SW480 (cell line): ENCODE measurements around the gene GAPDH.
"Not testable (repeated sequence)": the region's sequence is repeated elsewhere in the genome, so short reads cannot be mapped to it uniquely, and the experiment has no call there.

Experiments
- DNase-seq: peaks from one replicate; pipeline ENCODE4 v3.0.0-alpha.2; 2016; ENCODE audit warnings: low spot score

The GAPDH gene

GRCh38 chr12:6546016-6546415 lies 11.7 kb downstream of the GAPDH start:
- no peak for DNase-seq

- DNase-seq: no peak
These were observed 13.2 kb downstream of the GAPDH start for GRCh38 chr12:6547566-6547965.

- no peak for DNase-seq
These were observed 13.7 kb downstream of the GAPDH start for GRCh38 chr12:6547987-6548386.

GRCh38 chr12:6548556-6548955 lies 14.2 kb downstream of the GAPDH start:
- DNase-seq: no peak

- no peak for DNase-seq
These were observed 14.8 kb downstream of the GAPDH start for GRCh38 chr12:6548966-6549683.

GRCh38 chr12:6549684-6550151 lies 15.4 kb downstream of the GAPDH start:
- DNase-seq: no peak

GRCh38 chr12:6550294-6551062 lies 16.2 kb downstream of the GAPDH start:
- no peak for DNase-seq

- DNase-seq: no peak
These were observed 16.7 kb downstream of the GAPDH start for GRCh38 chr12:6551063-6551461.

GRCh38 chr12:6551496-6552139 lies 17.3 kb downstream of the GAPDH start:
- no peak for DNase-seq

GRCh38 chr12:6552140-6552551 lies 17.8 kb downstream of the GAPDH start:
- DNase-seq: no peak

- DNase-seq: no peak
These were observed 18.9 kb downstream of the GAPDH start for GRCh38 chr12:6553051-6553868.

GRCh38 chr12:6554168-6555017 lies 20.1 kb downstream of the GAPDH start:
- peak; percentile 67 for DNase-seq

- DNase-seq: no peak
These were observed 20.8 kb downstream of the GAPDH start for GRCh38 chr12:6555018-6555691.

GRCh38 chr12:6556496-6556817 lies 22.1 kb downstream of the GAPDH start:
- DNase-seq: not testable (repeated sequence)

GRCh38 chr12:6556857-6557256 lies 22.5 kb downstream of the GAPDH start:
- no peak for DNase-seq

GRCh38 chr12:6558014-6558760 lies 23.9 kb downstream of the GAPDH start:
- DNase-seq: peak; percentile 57

- no peak for DNase-seq
These were observed 25.2 kb downstream of the GAPDH start for GRCh38 chr12:6559500-6559899.

- DNase-seq: no peak
These were observed 26.3 kb downstream of the GAPDH start for GRCh38 chr12:6560501-6561205.

GRCh38 chr12:6562881-6563280 lies 28.6 kb downstream of the GAPDH start:
- no peak for DNase-seq
